Measurements from ENCODE around the gene NUFIP2. TPM values are rescaled to one million over a fixed set of nuclear protein-coding genes. Genes with fewer than 3 reads are reported as not detected.

NUFIP2 gene
- total RNA-seq, 4 donors from 2014 or later, result 31.0 to 36.4 (median 35.6) TPM

- TF ChIP-seq CTCF (IDR thresholded peaks at IDR 0.05) (no peak), POLR2A (IDR thresholded peaks at IDR 0.05) (no peak), POLR2AphosphoS5 (IDR thresholded peaks at IDR 0.05) (no peak), EP300 (IDR thresholded peaks at IDR 0.05) (no peak)
- no peak for DNase-seq (ENCODE audit: low spot score in 2 of 2)
- Histone ChIP-seq H3K4me3 (no peak overlapping the region), H3K27ac (no peak overlapping the region), H3K9me3 (no peaks in the 10 kb centered on the region), H3K4me1 (no peaks in the 10 kb centered on the region), H3K27me3 (no peaks in the 10 kb centered on the region), H3K36me3 (no peaks in the 10 kb centered on the region)
- WGBS, result 86% methylated on average over 3 of the region's 3 CpGs
These were observed 37.2 kb upstream of the NUFIP2 start for GRCh38 chr17:29331075-29331707.

- H3K4me3 ChIP-seq, result no peak overlapping the region
- no peaks in the 10 kb centered on the region for H3K4me1 ChIP-seq
- no peak for DNase-seq (ENCODE audit: low spot score in 2 of 2)
- WGBS, result 59% methylated on average over 5 of the region's 5 CpGs
- no peaks in the 10 kb centered on the region for H3K36me3 ChIP-seq
- TF ChIP-seq POLR2AphosphoS5 (IDR thresholded peaks at IDR 0.05) (no peak), EP300 (IDR thresholded peaks at IDR 0.05) (no peak), POLR2A (IDR thresholded peaks at IDR 0.05) (no peak), CTCF (IDR thresholded peaks at IDR 0.05) (no peak)
- no peaks in the 10 kb centered on the region for H3K9me3 ChIP-seq
- H3K27me3 ChIP-seq, result no peaks in the 10 kb centered on the region
- H3K27ac ChIP-seq, result no peak overlapping the region
These were observed 33.5 kb upstream of the NUFIP2 start for GRCh38 chr17:29327412-29327811.

- Histone ChIP-seq H3K27me3 (no peaks in the 10 kb centered on the region), H3K4me3 (no peak overlapping the region), H3K27ac (no peak overlapping the region), H3K9me3 (no peaks in the 10 kb centered on the region), H3K36me3 (no peaks in the 10 kb centered on the region), H3K4me1 (no peaks in the 10 kb centered on the region)
- DNase-seq (ENCODE audit: low spot score in 2 of 2), result no peak
- TF ChIP-seq POLR2A (IDR thresholded peaks at IDR 0.05), result no peak
- TF ChIP-seq CTCF (IDR thresholded peaks at IDR 0.05), result no peak
- no peak for TF ChIP-seq EP300 (IDR thresholded peaks at IDR 0.05)
- TF ChIP-seq POLR2AphosphoS5 (IDR thresholded peaks at IDR 0.05), result no peak
- WGBS, result 90% methylated on average over 6 of the region's 6 CpGs
These were observed 32.3 kb upstream of the NUFIP2 start for GRCh38 chr17:29326023-29326813.

GRCh38 chr17:29322363-29322762 lies 28.4 kb upstream of the NUFIP2 start:
- no peaks in the 10 kb centered on the region for H3K9me3 ChIP-seq
- no peak overlapping the region for H3K4me3 ChIP-seq
- no peaks in the 10 kb centered on the region for H3K36me3 ChIP-seq
- no peaks in the 10 kb centered on the region for H3K27me3 ChIP-seq
- no peak for TF ChIP-seq CTCF (IDR thresholded peaks at IDR 0.05)
- no peak for TF ChIP-seq POLR2AphosphoS5 (IDR thresholded peaks at IDR 0.05)
- no peak for TF ChIP-seq EP300 (IDR thresholded peaks at IDR 0.05)
- no peak for TF ChIP-seq POLR2A (IDR thresholded peaks at IDR 0.05)
- DNase-seq (ENCODE audit: low spot score in 2 of 2), result no peak
- no peaks in the 10 kb centered on the region for H3K4me1 ChIP-seq
- no peak overlapping the region for H3K27ac ChIP-seq
- 82% methylated on average over 2 of the region's 2 CpGs for WGBS

- Histone ChIP-seq H3K4me1 (no peaks in the 10 kb centered on the region), H3K27ac (no peak overlapping the region), H3K9me3 (no peaks in the 10 kb centered on the region), H3K27me3 (no peaks in the 10 kb centered on the region), H3K4me3 (no peak overlapping the region), H3K36me3 (no peaks in the 10 kb centered on the region)
- DNase-seq (ENCODE audit: low spot score in 2 of 2), result no peak
- WGBS, result 65% methylated on average over 3 of the region's 3 CpGs
- no peak for TF ChIP-seq CTCF (IDR thresholded peaks at IDR 0.05)
- no peak for TF ChIP-seq POLR2A (IDR thresholded peaks at IDR 0.05)
- no peak for TF ChIP-seq EP300 (IDR thresholded peaks at IDR 0.05)
- no peak for TF ChIP-seq POLR2AphosphoS5 (IDR thresholded peaks at IDR 0.05)
These were observed 9.4 kb upstream of the NUFIP2 start for GRCh38 chr17:29303386-29303785.

Data from suprapubic skin (tissue), 4 donors.